Muscle layer of duodenum (tissue), 2 donors: ENCODE results near the gene OR6B1.

Source experiments
- H3K27ac ChIP-seq: one replicate; pipeline ENCODE4 v1.7.0; 2013; ENCODE audit warnings: mild to moderate bottlenecking, low read length
- H3K27me3 ChIP-seq: one replicate; pipeline ENCODE4 v1.7.0; 2013; ENCODE audit warnings: low read depth, mild to moderate bottlenecking, control low read depth, low read length
- H3K36me3 ChIP-seq, 2 donors: one replicate each; pipeline ENCODE4 v1.7.0; 2013; ENCODE audit warnings: low read length in 2 of 2, control low read depth in 1 of 2, mild to moderate bottlenecking in 1 of 2; ENCODE audit not compliant: insufficient read depth in 2 of 2, control insufficient read depth in 1 of 2
- H3K4me1 ChIP-seq, 2 donors: one replicate each; pipeline ENCODE4 v1.7.0; 2013; ENCODE audit warnings: low read length in 2 of 2, mild to moderate bottlenecking in 2 of 2, control low read depth in 1 of 2, moderate library complexity in 1 of 2; ENCODE audit not compliant: insufficient read depth in 2 of 2, control insufficient read depth in 1 of 2
- H3K4me3 ChIP-seq, 2 donors: one replicate each; pipeline ENCODE4 v1.7.0; 2013; ENCODE audit warnings: low read length in 2 of 2, low read depth in 1 of 2, mild to moderate bottlenecking in 1 of 2
- H3K9me3 ChIP-seq, 2 donors: one replicate each; pipeline ENCODE4 v1.7.0; 2013; ENCODE audit warnings: low read length in 2 of 2, control low read depth in 1 of 2, mild to moderate bottlenecking in 1 of 2; ENCODE audit not compliant: control insufficient read depth in 1 of 2
- donor health status: healthy.

OR6B1 gene

GRCh38 chr7:144000020-144000419 lies at the start of gene OR6B1:
Gene OR6B1 (plus strand): TSS chr7:144000320. CDS start chr7:144003997, 3,677 bp downstream.
- H3K36me3 ChIP-seq = no peaks in the 10 kb centered on the region
- H3K27me3 ChIP-seq = no peaks in the 10 kb centered on the region
- H3K27ac ChIP-seq = no peak within 1 kb of the TSS
- H3K4me1 ChIP-seq = no peaks in the 10 kb centered on the region
- H3K9me3 ChIP-seq = no peaks in the 10 kb centered on the region
- no peak within 1 kb of the TSS for H3K4me3 ChIP-seq

- no peak overlapping the region for H3K4me3 ChIP-seq
- H3K36me3 ChIP-seq = no peaks in the 10 kb centered on the region
- H3K27ac ChIP-seq = no peak overlapping the region
- H3K4me1 ChIP-seq = no peaks in the 10 kb centered on the region
- no peaks in the 10 kb centered on the region for H3K9me3 ChIP-seq
- H3K27me3 ChIP-seq = no peaks in the 10 kb centered on the region
Observed at GRCh38 chr7:143953421-143953820, 46.7 kb upstream of the OR6B1 start.

- no peak overlapping the region for H3K4me3 ChIP-seq
- H3K4me1 ChIP-seq = no peaks in the 10 kb centered on the region
- no peaks in the 10 kb centered on the region for H3K27me3 ChIP-seq
- H3K9me3 ChIP-seq = no peaks in the 10 kb centered on the region
- no peak overlapping the region for H3K27ac ChIP-seq
- no peaks in the 10 kb centered on the region for H3K36me3 ChIP-seq
Observed at GRCh38 chr7:143954135-143954534, 46.0 kb upstream of the OR6B1 start.

- H3K4me3 ChIP-seq = no peak within 1 kb of the TSS
- no peaks in the 10 kb centered on the region for H3K9me3 ChIP-seq
- H3K27me3 ChIP-seq = no peaks in the 10 kb centered on the region
- H3K36me3 ChIP-seq = no peaks in the 10 kb centered on the region
- H3K4me1 ChIP-seq = no peaks in the 10 kb centered on the region
- H3K27ac ChIP-seq = no peak within 1 kb of the TSS
Observed at GRCh38 chr7:143954544-143954943, 45.6 kb upstream of the OR6B1 start, which contains the start of gene OR2F1. Gene OR2F1 (plus strand): TSS chr7:143954844. CDS start chr7:143959971, 5,127 bp downstream.

- H3K27ac ChIP-seq = no peak overlapping the region
- no peaks in the 10 kb centered on the region for H3K4me1 ChIP-seq
- H3K27me3 ChIP-seq = no peaks in the 10 kb centered on the region
- H3K4me3 ChIP-seq = no peak overlapping the region
- no peaks in the 10 kb centered on the region for H3K9me3 ChIP-seq
- no peaks in the 10 kb centered on the region for H3K36me3 ChIP-seq
Observed at GRCh38 chr7:143958781-143959180, 41.3 kb upstream of the OR6B1 start.

- no peak overlapping the region for H3K4me3 ChIP-seq
- no peaks in the 10 kb centered on the region for H3K36me3 ChIP-seq
- no peak overlapping the region for H3K27ac ChIP-seq
- H3K9me3 ChIP-seq = no peaks in the 10 kb centered on the region
- no peaks in the 10 kb centered on the region for H3K4me1 ChIP-seq
- H3K27me3 ChIP-seq = no peaks in the 10 kb centered on the region
Observed at GRCh38 chr7:143960813-143961610, 39.1 kb upstream of the OR6B1 start.

- Histone ChIP-seq H3K27ac (no peak overlapping the region), H3K4me1 (no peaks in the 10 kb centered on the region), H3K4me3 (no peak overlapping the region), H3K27me3 (no peaks in the 10 kb centered on the region), H3K36me3 (no peaks in the 10 kb centered on the region), H3K9me3 (no peaks in the 10 kb centered on the region)
Observed at GRCh38 chr7:143965280-143965679, 34.8 kb upstream of the OR6B1 start.

GRCh38 chr7:143967398-143967797 lies 32.7 kb upstream of the OR6B1 start:
- Histone ChIP-seq H3K36me3 (no peaks in the 10 kb centered on the region), H3K27me3 (no peaks in the 10 kb centered on the region), H3K4me1 (no peaks in the 10 kb centered on the region), H3K4me3 (no peak overlapping the region), H3K9me3 (no peaks in the 10 kb centered on the region), H3K27ac (no peak overlapping the region)

GRCh38 chr7:143973870-143974416 lies 26.2 kb upstream of the OR6B1 start:
- Histone ChIP-seq H3K9me3 (no peaks in the 10 kb centered on the region), H3K4me3 (no peak overlapping the region), H3K27ac (no peak overlapping the region), H3K27me3 (no peaks in the 10 kb centered on the region), H3K4me1 (no peaks in the 10 kb centered on the region), H3K36me3 (no peaks in the 10 kb centered on the region)

- Histone ChIP-seq H3K9me3 (no peaks in the 10 kb centered on the region), H3K36me3 (no peaks in the 10 kb centered on the region), H3K4me3 (no peak overlapping the region), H3K4me1 (no peaks in the 10 kb centered on the region), H3K27ac (no peak overlapping the region), H3K27me3 (no peaks in the 10 kb centered on the region)
Observed at GRCh38 chr7:143974459-143974858, 25.7 kb upstream of the OR6B1 start.

GRCh38 chr7:143975617-143976016 lies 24.5 kb upstream of the OR6B1 start:
- Histone ChIP-seq H3K4me3 (no peak overlapping the region), H3K9me3 (no peaks in the 10 kb centered on the region), H3K4me1 (no peaks in the 10 kb centered on the region), H3K36me3 (no peaks in the 10 kb centered on the region), H3K27me3 (no peaks in the 10 kb centered on the region), H3K27ac (no peak overlapping the region)

GRCh38 chr7:143978585-143978984 lies 21.5 kb upstream of the OR6B1 start:
- Histone ChIP-seq H3K27ac (no peak overlapping the region), H3K4me1 (no peaks in the 10 kb centered on the region), H3K9me3 (no peaks in the 10 kb centered on the region), H3K36me3 (no peaks in the 10 kb centered on the region), H3K27me3 (no peaks in the 10 kb centered on the region), H3K4me3 (no peak overlapping the region)
